K562 (cell line): ENCODE data around the gene UBALD2. TPM values are rescaled to one million over a fixed set of nuclear protein-coding genes. Genes with fewer than 3 reads are reported as not detected.

Source experiments
- ATAC-seq: fragments of 200-7000 bp; cut with Tn5 transposase; 3 replicates; pipeline ENCODE4 v1.9.1; 2020; ENCODE audit warnings: moderate library complexity
- BruUV-seq: library from RNA; stranded (reverse); fragments of 400-500 nt; replicated peaks from 2 replicates; lab custom pipeline; 2021; lab: Mats Ljungman, UMichigan
- CTCF ChIA-PET: fragments of 300-600 bp; formaldehyde crosslinking; extraction: SDS; loops from one replicate; lab custom pipeline; 2021; ENCODE audit warnings: low intra/inter-chr PET ratio; lab: Yijun Ruan, JAX
- POLR2A ChIA-PET: fragments of 300-600, 350-650 bp; sonication (Branson Sonifier 250); formaldehyde crosslinking; extraction: SDS; loops from one replicate; lab custom pipeline; 2021; ENCODE audit warnings: antibody characterized with exemption, inconsistent platforms; lab: Yijun Ruan, JAX
- DNase-seq, 4 experiments: peaks; one replicate each; pipeline versions ENCODE4 v3.0.0 to v3.0.0-alpha.2; 2011 to 2018; ENCODE audit warnings: low spot score in 3 of 4, mixed read lengths in 3 of 4; ENCODE audit errors: extremely low read depth in 1 of 4
- FAIRE-seq: peaks from 2 replicates; lab custom pipeline; 2011; peaks lifted over from hg19 to GRCh38; lab: Jason Lieb, UNC
- H2AFZ ChIP-seq: 2 replicates; pipeline ENCODE4 v1.6.0; 2011; ENCODE audit warnings: low read depth, low read length, control low read depth, inconsistent platforms
- H3K27ac ChIP-seq: fragments of 200-600 bp; 3 replicates; pipeline ENCODE4 v1.8.0; 2011; ENCODE audit warnings: low read depth, mild to moderate bottlenecking, control low read depth, inconsistent platforms, low read length, moderate library complexity, mixed read lengths; ENCODE audit errors: extremely low read depth
- H3K27me3 ChIP-seq, 2 experiments: fragments of 300-600 bp in 1 of 2; 2 replicates in 1 of 2; 3 replicates in 1 of 2; pipeline versions ENCODE4 v1.6.0 to v1.8.0; 2011; ENCODE audit warnings: inconsistent platforms in 2 of 2, low read length in 2 of 2, mild to moderate bottlenecking in 1 of 2, mixed read lengths in 1 of 2, moderate library complexity in 1 of 2; ENCODE audit not compliant: control insufficient read depth in 2 of 2, insufficient read depth in 2 of 2
- H3K36me3 ChIP-seq: fragments of 300-600 bp; 3 replicates; pipeline ENCODE4 v1.8.0; 2011; ENCODE audit warnings: mild to moderate bottlenecking, low read length, inconsistent platforms; ENCODE audit not compliant: control insufficient read depth, insufficient read depth
- H3K4me1 ChIP-seq, 2 experiments: fragments of 200-600 bp in 1 of 2; replicated peaks in 1 of 2; 2 replicates in 1 of 2; 3 replicates in 1 of 2; pipeline versions ENCODE4 v1.5.1 to v1.8.0; 2011; ENCODE audit warnings: inconsistent platforms in 2 of 2, low read length in 2 of 2, mild to moderate bottlenecking in 1 of 2, mixed read lengths in 1 of 2, moderate library complexity in 1 of 2; ENCODE audit not compliant: control insufficient read depth in 2 of 2, insufficient read depth in 2 of 2
- H3K4me2 ChIP-seq: 2 replicates; pipeline ENCODE4 v1.6.1; 2011; ENCODE audit warnings: low read length, control low read depth, inconsistent platforms, mixed read lengths; ENCODE audit not compliant: insufficient read depth
- H3K4me3 ChIP-seq: fragments of 200-600 bp; sonication (generic), shearing (Covaris generic); 2 replicates; pipeline ENCODE4 v1.5.1; 2016; ENCODE audit warnings: control low read depth, inconsistent platforms
- H3K79me2 ChIP-seq: fragments of 200-600 bp; 3 replicates; pipeline ENCODE4 v1.8.0; 2011; ENCODE audit warnings: low read length, inconsistent platforms; ENCODE audit not compliant: control insufficient read depth, insufficient read depth
- H3K9ac ChIP-seq, 2 experiments: 2 replicates each; pipeline versions ENCODE4 v1.6.0 to v1.6.1; 2011; ENCODE audit warnings: low read depth in 2 of 2, low read length in 2 of 2, control low read depth in 1 of 2, inconsistent platforms in 1 of 2, mild to moderate bottlenecking in 1 of 2, mixed read lengths in 1 of 2; ENCODE audit not compliant: insufficient read depth in 1 of 2
- H3K9me1 ChIP-seq: one replicate; pipeline ENCODE4 v1.6.0; 2011; ENCODE audit warnings: inconsistent platforms, mild to moderate bottlenecking, low read length, moderate library complexity; ENCODE audit not compliant: control insufficient read depth, insufficient read depth
- H3K9me3 ChIP-seq: replicated peaks from 2 replicates; pipeline ENCODE4 v1.5.1; 2011; ENCODE audit warnings: low read depth, low read length, inconsistent platforms; ENCODE audit not compliant: control insufficient read depth, insufficient read depth
- H4K20me1 ChIP-seq: replicated peaks from 2 replicates; pipeline ENCODE4 v1.6.1; 2011; ENCODE audit warnings: low read length, inconsistent platforms, mixed read lengths; ENCODE audit not compliant: control insufficient read depth, insufficient read depth
- ARNT ChIP-seq, 2 experiments: fragments of 450-650 bp; IDR thresholded peaks; 2 replicates each; pipeline ENCODE4 v1.6.1; 2016; ENCODE audit warnings: mild to moderate bottlenecking in 1 of 2
- CHD4 ChIP-seq: fragments of 200-600 bp; sonication (generic); IDR thresholded peaks from 3 replicates; pipeline ENCODE4 v1.6.1; 2012; ENCODE audit warnings: low read depth, mild to moderate bottlenecking, mixed read lengths, low read length, inconsistent platforms; ENCODE audit not compliant: insufficient read depth, insufficient replicate concordance, poor library complexity, severe bottlenecking
- MAFG ChIP-seq: fragments of 450-650 bp; conservative IDR thresholded peaks from 2 replicates; pipeline ENCODE4 v1.6.1; 2016; ENCODE audit warnings: missing genetic modification characterization, missing compliant biosample characterization
- MXI1 ChIP-seq: IDR thresholded peaks from 2 replicates; pipeline ENCODE4 v1.6.1; 2011; ENCODE audit warnings: low read depth, mild to moderate bottlenecking, improper control_type of control experiment, low read length
- NEUROD1 ChIP-seq: fragments of 150-350 bp; IDR thresholded peaks from 2 replicates; pipeline ENCODE4 v1.6.1; 2014; ENCODE audit warnings: borderline replicate concordance, low read length, low read depth; ENCODE audit not compliant: partially characterized antibody
- PML ChIP-seq: IDR thresholded peaks from 2 replicates; pipeline ENCODE4 v1.6.1; 2012; ENCODE audit warnings: low read length, inconsistent platforms
- PTBP1 ChIP-seq: fragments of 200-400 bp; formaldehyde crosslinking; IDR thresholded peaks from 2 replicates; pipeline ENCODE4 v1.6.1; 2017; ENCODE audit warnings: low read depth, low read length
- RBM34 ChIP-seq: fragments of 200-400 bp; formaldehyde crosslinking; IDR thresholded peaks from 2 replicates; pipeline ENCODE4 v1.6.1; 2018; ENCODE audit warnings: low read length, borderline replicate concordance; ENCODE audit not compliant: insufficient read depth
- TRIM24 ChIP-seq, 2 experiments: fragments of 450-650 bp; IDR thresholded peaks; 2 replicates each; pipeline ENCODE4 v1.6.1; 2016
- ZNF175 ChIP-seq: fragments of 200-800 bp; sonication (Bioruptor generic); IDR thresholded peaks from 2 replicates; pipeline ENCODE4 v1.6.1; 2016; ENCODE audit warnings: low read depth, mild to moderate bottlenecking, missing genetic modification characterization, missing compliant biosample characterization
- ZNF239 ChIP-seq: fragments of 250-450 bp; sonication (Bioruptor Pico); IDR thresholded peaks from 2 replicates; pipeline ENCODE4 v1.4.0; 2020; ENCODE audit warnings: mild to moderate bottlenecking
- ZNF277 ChIP-seq: fragments of 250-450 bp; sonication (Bioruptor Pico); IDR thresholded peaks from 2 replicates; pipeline ENCODE4 v1.8.0; 2022; ENCODE audit warnings: inconsistent platforms, mild to moderate bottlenecking, moderate library complexity, borderline replicate concordance
- ZNF408 ChIP-seq: fragments of 250-450 bp; sonication (Bioruptor Pico); IDR thresholded peaks from 2 replicates; pipeline ENCODE4 v1.4.0; 2020; ENCODE audit warnings: low read depth, mild to moderate bottlenecking, moderate library complexity
- WGBS: fragments of 100-300 bp; shearing (Covaris generic); methylation state at CpG from one replicate; pipeline ENCODE4 v1.1.6; 2016; ENCODE audit warnings: low coverage, mixed read lengths; ENCODE audit not compliant: insufficient coverage; ENCODE audit errors: missing lambda C conversion rate; 5-methylcytosine and 5-hydroxymethylcytosine counted together
- in situ Hi-C: fragments of 300-500 bp; cut with MboI; formaldehyde crosslinking; loops from 4 replicates; pipeline ENCODE4 v1.15.0; 2018; ENCODE audit warnings: inconsistent platforms, mixed read lengths
- intact Hi-C: fragments of 100-400 bp; cut with micrococcal nuclease; formaldehyde crosslinking; loops from 2 replicates; pipeline ENCODE4 v1.14.2; 2022
- polyA plus RNA-seq, 8 experiments: library from polyadenylated mRNA; depleted of rRNA in 4 of 8; stranded (reverse) in 5 of 8; unstranded in 3 of 8; fragments of >200 nt; fragmentation: Nextera tagmentation in 2 of 8; fragmentation: Illumina TruSeq in 1 of 8; extraction: Ambion mirVana in 2 of 8; extraction: Trizol in 1 of 8; gene quantifications; 2 replicates each; pipeline versions ENCODE4 v1.2.1 to v1.2.3, GENCODE V29; 2011 to 2014; ENCODE audit warnings: inconsistent platforms in 1 of 8, missing spikeins in 1 of 8
- total RNA-seq, 7 experiments: library from RNA; depleted of rRNA in 6 of 7; stranded (reverse); fragments of >200 nt in 6 of 7; fragmentation: Illumina TruSeq in 2 of 7; extraction: Trizol in 2 of 7; gene quantifications; 2 replicates each; pipeline versions ENCODE4 v1.2.1 to v1.2.3, GENCODE V29; 2011 to 2021; ENCODE audit warnings: low replicate concordance in 1 of 7
- TF ChIP-seq, protein P1 (sequence below): sonication (generic); formaldehyde crosslinking; IDR thresholded peaks from 2 replicates; pipeline ENCODE4 v1.8.0; 2022; ENCODE audit warnings: mild to moderate bottlenecking, missing genetic modification reagents

UBALD2 gene
- total and polyA plus RNA-seq, 9 of the 15 experiments (the other 6 are each of a cell fraction or from before 2014, with no cell fraction given), result 2.3 to 94.1 (median 25.3) TPM

DNA sequence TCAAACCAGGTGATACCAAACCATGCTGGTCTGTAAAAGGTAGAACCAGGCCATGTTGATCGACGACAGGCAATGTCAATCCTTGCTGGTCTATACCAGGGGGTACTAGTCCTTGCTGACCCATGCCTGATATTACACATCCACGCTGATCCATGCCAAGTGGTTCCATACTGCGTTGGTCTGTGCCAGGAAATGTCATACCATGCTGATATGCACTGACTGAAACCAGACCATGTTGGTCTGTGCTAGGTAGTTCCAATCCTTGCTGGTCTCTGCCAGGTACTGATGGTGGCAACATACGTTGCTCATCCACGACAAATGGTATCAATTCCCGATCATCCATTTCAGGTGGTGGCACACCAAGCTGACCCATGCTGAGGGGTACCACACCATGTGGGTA, 28.0 kb downstream of the UBALD2 start (continued):
- TF ChIP-seq ZNF277 (CRISPR knock-in tag) (no peak), TRIM24 (IDR thresholded peaks at IDR 0.05) (no peak), ZNF239 (CRISPR knock-in tag) (no peak), CHD4 (no peak)

DNA sequence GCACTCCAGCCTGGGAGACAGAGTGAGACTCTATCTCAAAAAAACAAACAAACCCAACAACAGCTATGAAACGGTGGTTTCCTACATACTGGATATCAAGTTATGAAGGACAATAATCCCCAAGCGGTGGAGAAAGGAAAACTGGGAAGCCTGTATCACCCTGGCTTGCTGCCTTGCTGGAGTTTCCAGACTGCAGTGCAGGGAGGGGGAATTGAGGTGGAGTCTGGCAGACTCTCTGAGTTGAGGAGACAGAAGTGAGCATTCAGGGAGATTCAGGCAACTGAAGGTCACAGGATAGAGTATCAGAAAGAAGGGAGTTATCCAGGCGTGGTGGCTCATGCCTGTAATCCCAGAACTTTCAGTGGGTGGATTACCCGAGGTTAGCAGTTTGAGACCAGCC, 31.0 kb downstream of the UBALD2 start:
- Histone ChIP-seq H2AFZ (no peak overlapping the region), H3K27me3 (no peaks in the 10 kb centered on the region), H4K20me1 (no peaks in the 10 kb centered on the region), H3K9me1 (no peaks in the 10 kb centered on the region), H3K9ac (no peak overlapping the region), H3K4me2 (no peak overlapping the region), H3K4me1 (no peaks in the 10 kb centered on the region), H3K9me3 (no peaks in the 10 kb centered on the region), H3K4me3 (no peak overlapping the region), H3K36me3 (0 out of 3 replicates have a peak, but pooled peaks cover 3% of the 10 kb centered on the region), H3K79me2 (no peaks in the 10 kb centered on the region), H3K27ac (no peak overlapping the region)
- no peak for DNase-seq
- no TSS peak for BruUV-seq
- 16% methylated on average over 4 of the region's 4 CpGs for WGBS
- TF ChIP-seq, protein P1, sequence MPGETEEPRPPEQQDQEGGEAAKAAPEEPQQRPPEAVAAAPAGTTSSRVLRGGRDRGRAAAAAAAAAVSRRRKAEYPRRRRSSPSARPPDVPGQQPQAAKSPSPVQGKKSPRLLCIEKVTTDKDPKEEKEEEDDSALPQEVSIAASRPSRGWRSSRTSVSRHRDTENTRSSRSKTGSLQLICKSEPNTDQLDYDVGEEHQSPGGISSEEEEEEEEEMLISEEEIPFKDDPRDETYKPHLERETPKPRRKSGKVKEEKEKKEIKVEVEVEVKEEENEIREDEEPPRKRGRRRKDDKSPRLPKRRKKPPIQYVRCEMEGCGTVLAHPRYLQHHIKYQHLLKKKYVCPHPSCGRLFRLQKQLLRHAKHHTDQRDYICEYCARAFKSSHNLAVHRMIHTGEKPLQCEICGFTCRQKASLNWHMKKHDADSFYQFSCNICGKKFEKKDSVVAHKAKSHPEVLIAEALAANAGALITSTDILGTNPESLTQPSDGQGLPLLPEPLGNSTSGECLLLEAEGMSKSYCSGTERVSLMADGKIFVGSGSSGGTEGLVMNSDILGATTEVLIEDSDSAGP (CRISPR knock-in tag), result no peak
- TF ChIP-seq ZNF408 (no peak), MXI1 (no peak), ARNT (IDR thresholded peaks at IDR 0.05) (no peak), NEUROD1 (no peak), PTBP1 (no peak), PML (no peak), MAFG (tag) (no peak), RBM34 (no peak), ZNF175 (CRISPR knock-in tag) (no peak)
- ChIA-PET CTCF (no interaction called here), POLR2A (no interaction called here)
- in situ Hi-C loops, result no loop called here
- intact Hi-C loops, result loop anchor here (5.0 kb wide), 2 partner anchors 174 to 284 kb away; no protein-coding TSS in a partner anchor
- no peak for FAIRE-seq
- no peak for ATAC-seq
